GM12801 (cell line): ENCODE results near the gene CT47C1.

Experiments used
- TF ChIP-seq, protein P1 (sequence below): IDR thresholded peaks from one replicate; pipeline ENCODE4 v1.5.1; 2011; ENCODE audit warnings: control low read depth; ENCODE audit not compliant: insufficient read length; ENCODE audit errors: extremely low read depth

Gene CT47C1

DNA sequence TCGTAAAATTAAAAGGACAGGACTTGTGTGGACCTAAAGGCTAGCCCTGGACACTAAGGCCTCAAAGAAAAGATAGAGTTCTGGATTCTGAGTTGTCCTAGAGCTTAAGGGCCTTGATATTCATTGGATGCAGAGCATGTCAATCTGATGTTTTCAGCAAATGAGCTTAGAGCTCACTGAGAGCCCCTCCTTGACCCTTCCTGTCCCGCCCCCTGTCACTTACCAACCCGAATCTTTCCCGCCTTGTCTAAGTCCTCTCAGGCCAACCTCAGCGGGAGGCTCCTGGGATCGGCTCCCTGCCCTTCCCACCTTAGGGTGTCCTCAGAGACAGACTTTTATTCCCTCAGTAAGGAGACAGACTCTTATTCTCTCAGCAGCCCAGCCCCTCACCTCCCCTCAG lies at the start of gene CT47C1:
Gene CT47C1 (plus strand): TSS at position 250 of the 400 bp plus-strand sequence. CDS start 233 bp downstream, outside the sequence.
- TF ChIP-seq, protein P1, sequence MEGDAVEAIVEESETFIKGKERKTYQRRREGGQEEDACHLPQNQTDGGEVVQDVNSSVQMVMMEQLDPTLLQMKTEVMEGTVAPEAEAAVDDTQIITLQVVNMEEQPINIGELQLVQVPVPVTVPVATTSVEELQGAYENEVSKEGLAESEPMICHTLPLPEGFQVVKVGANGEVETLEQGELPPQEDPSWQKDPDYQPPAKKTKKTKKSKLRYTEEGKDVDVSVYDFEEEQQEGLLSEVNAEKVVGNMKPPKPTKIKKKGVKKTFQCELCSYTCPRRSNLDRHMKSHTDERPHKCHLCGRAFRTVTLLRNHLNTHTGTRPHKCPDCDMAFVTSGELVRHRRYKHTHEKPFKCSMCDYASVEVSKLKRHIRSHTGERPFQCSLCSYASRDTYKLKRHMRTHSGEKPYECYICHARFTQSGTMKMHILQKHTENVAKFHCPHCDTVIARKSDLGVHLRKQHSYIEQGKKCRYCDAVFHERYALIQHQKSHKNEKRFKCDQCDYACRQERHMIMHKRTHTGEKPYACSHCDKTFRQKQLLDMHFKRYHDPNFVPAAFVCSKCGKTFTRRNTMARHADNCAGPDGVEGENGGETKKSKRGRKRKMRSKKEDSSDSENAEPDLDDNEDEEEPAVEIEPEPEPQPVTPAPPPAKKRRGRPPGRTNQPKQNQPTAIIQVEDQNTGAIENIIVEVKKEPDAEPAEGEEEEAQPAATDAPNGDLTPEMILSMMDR = no peak

GRCh38 chrX:119025900-119026299 lies 46.9 kb upstream of the CT47C1 start:
- TF ChIP-seq, protein P1 = no peak

DNA sequence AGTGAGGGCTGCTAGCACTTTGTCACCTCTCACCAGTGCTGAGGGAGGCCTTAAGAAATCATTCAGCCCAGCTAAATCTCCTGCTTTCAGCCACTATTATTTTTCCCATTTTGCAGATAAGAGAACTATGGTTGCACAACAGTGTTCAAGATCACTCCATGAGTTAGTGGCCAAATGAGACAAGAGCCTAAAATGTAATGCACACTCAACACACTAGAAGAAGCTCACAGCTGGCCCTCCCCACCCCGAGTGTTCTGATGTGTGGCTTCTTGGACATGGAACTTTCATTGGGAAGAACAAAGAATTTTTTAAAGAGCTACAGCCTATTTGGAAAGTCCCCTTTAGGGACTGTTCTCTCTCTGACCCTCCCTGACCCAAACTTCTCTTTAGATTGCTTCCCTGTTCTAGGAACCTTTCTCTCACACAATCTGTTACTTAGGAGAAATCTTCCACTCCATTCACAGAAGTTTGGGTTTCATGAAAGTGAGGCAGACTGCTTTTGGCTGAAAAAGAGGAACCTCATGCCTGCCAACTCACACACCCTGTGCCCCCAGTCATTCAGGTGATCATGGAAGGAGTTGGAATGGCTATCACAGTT lies 44.0 kb upstream of the CT47C1 start:
- TF ChIP-seq, protein P1 = no peak

DNA sequence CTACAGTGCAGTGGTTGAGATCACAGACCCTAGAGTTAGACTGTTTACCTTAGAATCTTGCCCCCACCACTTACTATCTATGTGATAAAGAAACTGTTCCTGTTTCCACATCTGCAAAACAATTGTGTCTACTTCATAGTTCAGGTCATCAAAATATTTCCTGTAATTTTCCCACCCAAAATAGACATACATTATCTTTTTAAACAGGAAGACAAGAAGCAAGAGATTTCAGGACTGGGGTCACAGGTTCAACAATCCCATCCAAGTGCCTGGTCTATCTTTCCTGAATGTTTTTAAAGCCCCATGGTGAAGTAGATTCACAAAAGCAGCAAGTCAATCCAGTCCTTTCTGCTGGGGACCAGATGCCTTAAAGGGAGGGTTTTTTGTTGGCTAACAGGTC lies 41.8 kb upstream of the CT47C1 start:
- TF ChIP-seq, protein P1 = no peak

DNA sequence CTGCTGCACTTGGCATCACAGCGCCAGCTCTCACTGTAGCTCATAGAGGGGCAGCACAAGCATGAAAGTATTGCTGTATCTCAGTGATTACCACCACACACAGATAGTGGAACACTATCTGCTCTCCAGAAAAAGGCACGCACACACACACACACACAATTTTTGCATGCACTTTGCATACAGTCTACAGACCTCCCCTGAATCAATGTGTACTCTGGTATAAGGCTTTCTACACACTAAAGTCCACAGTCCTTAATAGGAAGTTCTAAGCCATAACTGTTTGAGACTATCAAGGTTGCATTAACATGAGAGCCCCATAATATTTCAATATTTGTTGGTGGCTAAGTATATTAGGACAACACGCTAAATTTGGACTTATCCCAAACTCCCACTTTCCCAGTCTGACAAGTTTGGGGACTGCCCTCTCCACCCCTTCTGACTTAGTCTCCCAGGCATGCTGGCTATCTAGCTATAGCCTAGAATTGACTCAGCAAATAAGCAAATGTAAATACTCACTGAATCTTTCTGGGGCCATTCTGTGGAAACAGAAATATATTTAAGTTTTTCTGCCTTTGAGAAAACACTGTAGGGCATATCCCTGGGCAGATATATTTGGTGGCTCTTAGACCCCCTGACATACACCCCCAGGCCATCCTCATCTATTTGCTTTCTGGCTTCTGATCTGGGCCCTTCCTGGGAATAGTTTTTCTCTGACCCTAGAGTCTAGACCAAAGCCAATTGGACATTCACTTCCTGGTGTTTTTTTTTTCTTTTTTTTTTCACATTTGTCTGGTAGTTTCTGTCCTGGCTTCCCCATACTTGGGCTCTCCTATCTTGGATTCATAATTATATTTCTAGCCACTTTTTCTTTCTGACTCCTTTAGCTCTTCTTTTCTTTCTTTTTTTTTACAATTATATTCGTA lies 36.4 kb upstream of the CT47C1 start:
- TF ChIP-seq, protein P1 = no peak

GRCh38 chrX:119040432-119040831 lies 32.4 kb upstream of the CT47C1 start:
- TF ChIP-seq, protein P1 = no peak

GRCh38 chrX:119041175-119041574 lies 31.6 kb upstream of the CT47C1 start:
- TF ChIP-seq, protein P1 = no peak
